ENCODE results near the gene SOCS7. TPM values are rescaled to one million over a fixed set of nuclear protein-coding genes. Genes with fewer than 3 reads are reported as not detected.

SOCS7 gene
- total and polyA plus RNA-seq, 2 experiments from 2014 or later, result 2.7 to 15.9 TPM

GRCh38 chr17:38338053-38338452 lies 13.6 kb upstream of the SOCS7 start:
- Histone ChIP-seq H3K36me3 (replicated peaks; ENCODE audit: insufficient read depth, low read depth) (no peaks in the 10 kb centered on the region), H3K4me3 (no peak overlapping the region), H3K9me3 (ENCODE audit: low read depth) (no peaks in the 10 kb centered on the region), H3K4me1 (ENCODE audit: insufficient read depth) (no peaks in the 10 kb centered on the region), H3K79me2 (no peaks in the 10 kb centered on the region), H4K20me1 (ENCODE audit: insufficient read depth, poor library complexity, severe bottlenecking) (no peaks in the 10 kb centered on the region), H2AFZ (no peak overlapping the region), H3K27ac (no peak overlapping the region), H3K4me2 (no peak overlapping the region), H3K9me2 (replicated peaks; ENCODE audit: insufficient read depth) (no peaks in the 10 kb centered on the region), H3K27me3 (no peaks in the 10 kb centered on the region)
- no peak for DNase-seq (ENCODE audit: low spot score)
- no peak for TF ChIP-seq CTCF (IDR thresholded peaks at IDR 0.05; ENCODE audit: poor library complexity)
- no peak for TF ChIP-seq EZH2phosphoT487 (IDR thresholded peaks at IDR 0.05; ENCODE audit: low read depth, severe bottlenecking, unreplicated experiment)
- TF ChIP-seq EZH2 (IDR thresholded peaks at IDR 0.05; ENCODE audit: borderline replicate concordance), result no peak
- 86% methylated on average over 5 of the region's 5 CpGs for WGBS (ENCODE audit: low lambda C conversion rate, missing lambda C conversion rate)

DNA sequence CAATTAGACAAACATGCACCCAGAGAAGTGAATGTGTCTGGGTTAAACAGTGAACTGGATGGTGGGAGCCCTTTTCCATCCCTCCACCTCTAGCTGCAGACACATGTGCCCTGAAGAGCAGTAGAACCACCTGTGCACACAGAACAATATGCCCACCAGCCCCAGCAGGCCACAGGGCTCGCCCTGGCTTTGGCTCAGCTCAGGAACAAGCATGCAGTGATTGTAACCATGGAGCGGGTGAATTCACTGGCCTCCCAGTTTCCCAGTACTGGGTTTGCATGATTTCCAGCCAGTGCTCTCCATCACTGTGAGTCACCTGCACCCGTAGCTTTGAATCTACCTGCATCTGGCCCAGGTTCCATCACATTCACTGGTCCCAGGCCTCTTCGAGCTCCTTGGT lies 13.1 kb upstream of the SOCS7 start:
- Histone ChIP-seq H3K27ac (no peak overlapping the region), H3K4me2 (no peak overlapping the region), H3K9me3 (ENCODE audit: low read depth) (no peaks in the 10 kb centered on the region), H3K4me1 (ENCODE audit: insufficient read depth) (no peaks in the 10 kb centered on the region), H3K36me3 (replicated peaks; ENCODE audit: insufficient read depth, low read depth) (no peaks in the 10 kb centered on the region), H3K27me3 (no peaks in the 10 kb centered on the region), H3K79me2 (no peaks in the 10 kb centered on the region), H2AFZ (no peak overlapping the region), H3K4me3 (no peak overlapping the region), H4K20me1 (ENCODE audit: insufficient read depth, poor library complexity, severe bottlenecking) (no peaks in the 10 kb centered on the region), H3K9me2 (replicated peaks; ENCODE audit: insufficient read depth) (no peaks in the 10 kb centered on the region)
- no peak for DNase-seq (ENCODE audit: low spot score)
- no peak for TF ChIP-seq EZH2phosphoT487 (IDR thresholded peaks at IDR 0.05; ENCODE audit: low read depth, severe bottlenecking, unreplicated experiment)
- no peak for TF ChIP-seq EZH2 (IDR thresholded peaks at IDR 0.05; ENCODE audit: borderline replicate concordance)
- TF ChIP-seq CTCF (IDR thresholded peaks at IDR 0.05; ENCODE audit: poor library complexity), result no peak
- WGBS (ENCODE audit: low lambda C conversion rate, missing lambda C conversion rate), result 88% methylated on average over 4 of the region's 4 CpGs

- no peaks in the 10 kb centered on the region for H4K20me1 ChIP-seq (ENCODE audit: insufficient read depth, poor library complexity, severe bottlenecking)
- no peaks in the 10 kb centered on the region for H3K27me3 ChIP-seq
- no peak for DNase-seq (ENCODE audit: low spot score)
- H3K9me2 ChIP-seq (replicated peaks; ENCODE audit: insufficient read depth), result no peaks in the 10 kb centered on the region
- H3K4me2 ChIP-seq, result no peak overlapping the region
- no peaks in the 10 kb centered on the region for H3K4me1 ChIP-seq (ENCODE audit: insufficient read depth)
- no peaks in the 10 kb centered on the region for H3K79me2 ChIP-seq
- TF ChIP-seq EZH2 (IDR thresholded peaks at IDR 0.05; ENCODE audit: borderline replicate concordance), result no peak
- TF ChIP-seq EZH2phosphoT487 (IDR thresholded peaks at IDR 0.05; ENCODE audit: low read depth, severe bottlenecking, unreplicated experiment), result no peak
- no peak for TF ChIP-seq CTCF (IDR thresholded peaks at IDR 0.05; ENCODE audit: poor library complexity)
- H3K9me3 ChIP-seq (ENCODE audit: low read depth), result no peaks in the 10 kb centered on the region
- H2AFZ ChIP-seq, result no peak overlapping the region
- no peak overlapping the region for H3K27ac ChIP-seq
- H3K4me3 ChIP-seq, result no peak overlapping the region
- no peaks in the 10 kb centered on the region for H3K36me3 ChIP-seq (replicated peaks; ENCODE audit: insufficient read depth, low read depth)
These were observed 11.8 kb upstream of the SOCS7 start for GRCh38 chr17:38339891-38340290.

Data from hepatocyte (in vitro differentiated cells).